K562 (cell line): ENCODE data around the gene PNMA3. TPM values are rescaled to one million over a fixed set of nuclear protein-coding genes. Genes with fewer than 3 reads are reported as not detected.

Source experiments
- BACH1 ChIP-seq: fragments of 200-800 bp; sonication (Bioruptor generic); IDR thresholded peaks from 2 replicates; pipeline ENCODE4 v1.6.1; 2016; ENCODE audit warnings: missing genetic modification characterization, missing compliant biosample characterization
- HDAC2 ChIP-seq: fragments of 450-650 bp; IDR thresholded peaks from 2 replicates; pipeline ENCODE4 v1.6.1; 2016; ENCODE audit warnings: mild to moderate bottlenecking
- MYBL2 ChIP-seq, 2 experiments: fragments of 450-650 bp in 1 of 2; sonication (generic) in 1 of 2; formaldehyde crosslinking in 1 of 2; IDR thresholded peaks; 2 replicates each; pipeline versions ENCODE4 v1.6.1 to v1.8.1; 2017 to 2022; ENCODE audit warnings: borderline replicate concordance in 1 of 2, inconsistent platforms in 1 of 2, low read depth in 1 of 2, mild to moderate bottlenecking in 1 of 2, missing genetic modification reagents in 1 of 2, moderate library complexity in 1 of 2
- YBX1 ChIP-seq: fragments of 450-650 bp; IDR thresholded peaks from 2 replicates; pipeline ENCODE4 v1.7.1; 2016; ENCODE audit warnings: mild to moderate bottlenecking
- ZNF696 ChIP-seq: fragments of 250-450 bp; sonication (Bioruptor Pico); conservative IDR thresholded peaks from 2 replicates; pipeline ENCODE4 v1.4.0; 2020; ENCODE audit warnings: mild to moderate bottlenecking, moderate library complexity
- ZNF766 ChIP-seq: fragments of 200-800 bp; sonication (Bioruptor generic); conservative IDR thresholded peaks from 2 replicates; pipeline ENCODE4 v1.6.1; 2016; ENCODE audit warnings: missing genetic modification characterization, missing compliant biosample characterization
- ZNF785 ChIP-seq: fragments of 250-450 bp; sonication (Bioruptor Pico); IDR thresholded peaks from 2 replicates; pipeline ENCODE4 v1.4.0; 2020; ENCODE audit warnings: mild to moderate bottlenecking
- polyA plus RNA-seq, 8 experiments: library from polyadenylated mRNA; depleted of rRNA in 4 of 8; stranded (reverse) in 5 of 8; unstranded in 3 of 8; fragments of >200 nt; fragmentation: Nextera tagmentation in 2 of 8; fragmentation: Illumina TruSeq in 1 of 8; extraction: Ambion mirVana in 2 of 8; extraction: Trizol in 1 of 8; gene quantifications; 2 replicates each; pipeline versions ENCODE4 v1.2.1 to v1.2.3, GENCODE V29; 2011 to 2014; ENCODE audit warnings: inconsistent platforms in 1 of 8, missing spikeins in 1 of 8
- total RNA-seq, 7 experiments: library from RNA; depleted of rRNA in 6 of 7; stranded (reverse); fragments of >200 nt in 6 of 7; fragmentation: Illumina TruSeq in 2 of 7; extraction: Trizol in 2 of 7; gene quantifications; 2 replicates each; pipeline versions ENCODE4 v1.2.1 to v1.2.3, GENCODE V29; 2011 to 2021; ENCODE audit warnings: low replicate concordance in 1 of 7
- TF ChIP-seq, protein P1 (sequence below): fragments of 450-650 bp; conservative IDR thresholded peaks from 2 replicates; pipeline ENCODE4 v1.6.1; 2016; ENCODE audit warnings: missing genetic modification characterization, low read depth, mild to moderate bottlenecking, missing compliant biosample characterization, moderate library complexity
- TF ChIP-seq, protein P2 (sequence below), 3 experiments: fragments of 200-800 bp in 1 of 3; fragments of 250-450 bp in 1 of 3; fragments of 450-650 bp in 1 of 3; sonication (Bioruptor Pico) in 1 of 3; sonication (Bioruptor generic) in 1 of 3; formaldehyde crosslinking in 1 of 3; IDR thresholded peaks; 2 replicates each; pipeline versions ENCODE4 v1.6.1 to v1.8.0; 2016 to 2022; ENCODE audit warnings: mild to moderate bottlenecking in 2 of 3, missing genetic modification characterization in 2 of 3, missing compliant biosample characterization in 1 of 3, moderate library complexity in 1 of 3
- TF ChIP-seq, protein P3 (sequence below): sonication (generic); formaldehyde crosslinking; IDR thresholded peaks from 2 replicates; pipeline ENCODE4 v1.8.0; 2022; ENCODE audit warnings: missing genetic modification reagents, mild to moderate bottlenecking, moderate library complexity, borderline replicate concordance
- TF ChIP-seq, protein P4 (sequence below): fragments of 450-650 bp; IDR thresholded peaks from 2 replicates; pipeline ENCODE4 v1.6.1; 2017; ENCODE audit warnings: antibody characterized with exemption

PNMA3 gene
- total and polyA plus RNA-seq, 9 of the 15 experiments (the other 6 are each of a cell fraction or from before 2014, with no cell fraction given): 0.01 to 1.5 (median 0.95) TPM; not detected in 1

DNA sequence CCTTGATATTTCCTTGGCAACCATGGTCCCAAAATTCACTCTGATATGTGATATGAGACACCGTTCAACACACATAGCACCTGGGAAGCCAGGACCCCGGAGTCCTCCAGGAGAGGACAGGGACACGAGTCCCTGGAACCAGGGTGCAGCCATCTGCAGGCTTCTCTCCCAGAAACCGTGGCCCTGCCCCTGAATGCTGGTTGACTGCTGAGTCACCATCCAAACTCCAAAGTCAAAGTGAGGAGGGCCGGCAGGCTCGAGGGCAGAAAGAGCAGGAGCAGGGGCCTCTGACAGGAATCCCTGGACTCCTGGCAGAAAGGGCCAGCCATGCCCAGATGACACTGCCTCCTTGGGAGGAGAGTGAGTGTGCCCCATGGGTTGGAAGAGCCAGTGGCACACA is 9.1 kb downstream of the PNMA3 start (continued):
- TF ChIP-seq ZNF785 (CRISPR knock-in tag) (no peak), ZNF696 (CRISPR knock-in tag) (no peak), BACH1 (no peak), MYBL2 (IDR thresholded peaks at IDR 0.05; ENCODE audit: low read depth) (no peak), MYBL2 (CRISPR knock-in tag; IDR thresholded peaks at IDR 0.05; ENCODE audit: borderline replicate concordance) (no peak), HDAC2 (no peak), ZNF766 (CRISPR knock-in tag) (peak; percentile 48; the same call in 1 of the 2 replicates), YBX1 (no peak)
- TF ChIP-seq, protein P1, sequence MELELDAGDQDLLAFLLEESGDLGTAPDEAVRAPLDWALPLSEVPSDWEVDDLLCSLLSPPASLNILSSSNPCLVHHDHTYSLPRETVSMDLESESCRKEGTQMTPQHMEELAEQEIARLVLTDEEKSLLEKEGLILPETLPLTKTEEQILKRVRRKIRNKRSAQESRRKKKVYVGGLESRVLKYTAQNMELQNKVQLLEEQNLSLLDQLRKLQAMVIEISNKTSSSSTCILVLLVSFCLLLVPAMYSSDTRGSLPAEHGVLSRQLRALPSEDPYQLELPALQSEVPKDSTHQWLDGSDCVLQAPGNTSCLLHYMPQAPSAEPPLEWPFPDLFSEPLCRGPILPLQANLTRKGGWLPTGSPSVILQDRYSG: 0 out of 2 replicates have a peak, but pooled peaks have one; percentile 56
- TF ChIP-seq, protein P2, sequence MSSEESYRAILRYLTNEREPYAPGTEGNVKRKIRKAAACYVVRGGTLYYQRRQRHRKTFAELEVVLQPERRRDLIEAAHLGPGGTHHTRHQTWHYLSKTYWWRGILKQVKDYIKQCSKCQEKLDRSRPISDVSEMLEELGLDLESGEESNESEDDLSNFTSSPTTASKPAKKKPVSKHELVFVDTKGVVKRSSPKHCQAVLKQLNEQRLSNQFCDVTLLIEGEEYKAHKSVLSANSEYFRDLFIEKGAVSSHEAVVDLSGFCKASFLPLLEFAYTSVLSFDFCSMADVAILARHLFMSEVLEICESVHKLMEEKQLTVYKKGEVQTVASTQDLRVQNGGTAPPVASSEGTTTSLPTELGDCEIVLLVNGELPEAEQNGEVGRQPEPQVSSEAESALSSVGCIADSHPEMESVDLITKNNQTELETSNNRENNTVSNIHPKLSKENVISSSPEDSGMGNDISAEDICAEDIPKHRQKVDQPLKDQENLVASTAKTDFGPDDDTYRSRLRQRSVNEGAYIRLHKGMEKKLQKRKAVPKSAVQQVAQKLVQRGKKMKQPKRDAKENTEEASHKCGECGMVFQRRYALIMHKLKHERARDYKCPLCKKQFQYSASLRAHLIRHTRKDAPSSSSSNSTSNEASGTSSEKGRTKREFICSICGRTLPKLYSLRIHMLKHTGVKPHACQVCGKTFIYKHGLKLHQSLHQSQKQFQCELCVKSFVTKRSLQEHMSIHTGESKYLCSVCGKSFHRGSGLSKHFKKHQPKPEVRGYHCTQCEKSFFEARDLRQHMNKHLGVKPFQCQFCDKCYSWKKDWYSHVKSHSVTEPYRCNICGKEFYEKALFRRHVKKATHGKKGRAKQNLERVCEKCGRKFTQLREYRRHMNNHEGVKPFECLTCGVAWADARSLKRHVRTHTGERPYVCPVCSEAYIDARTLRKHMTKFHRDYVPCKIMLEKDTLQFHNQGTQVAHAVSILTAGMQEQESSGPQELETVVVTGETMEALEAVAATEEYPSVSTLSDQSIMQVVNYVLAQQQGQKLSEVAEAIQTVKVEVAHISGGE (CRISPR knock-in tag; IDR thresholded peaks at IDR 0.05): no peak
- TF ChIP-seq, protein P3, sequence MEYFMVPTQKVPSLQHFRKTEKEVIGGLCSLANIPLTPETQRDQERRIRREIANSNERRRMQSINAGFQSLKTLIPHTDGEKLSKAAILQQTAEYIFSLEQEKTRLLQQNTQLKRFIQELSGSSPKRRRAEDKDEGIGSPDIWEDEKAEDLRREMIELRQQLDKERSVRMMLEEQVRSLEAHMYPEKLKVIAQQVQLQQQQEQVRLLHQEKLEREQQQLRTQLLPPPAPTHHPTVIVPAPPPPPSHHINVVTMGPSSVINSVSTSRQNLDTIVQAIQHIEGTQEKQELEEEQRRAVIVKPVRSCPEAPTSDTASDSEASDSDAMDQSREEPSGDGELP (CRISPR knock-in tag): no peak
- TF ChIP-seq, protein P4, sequence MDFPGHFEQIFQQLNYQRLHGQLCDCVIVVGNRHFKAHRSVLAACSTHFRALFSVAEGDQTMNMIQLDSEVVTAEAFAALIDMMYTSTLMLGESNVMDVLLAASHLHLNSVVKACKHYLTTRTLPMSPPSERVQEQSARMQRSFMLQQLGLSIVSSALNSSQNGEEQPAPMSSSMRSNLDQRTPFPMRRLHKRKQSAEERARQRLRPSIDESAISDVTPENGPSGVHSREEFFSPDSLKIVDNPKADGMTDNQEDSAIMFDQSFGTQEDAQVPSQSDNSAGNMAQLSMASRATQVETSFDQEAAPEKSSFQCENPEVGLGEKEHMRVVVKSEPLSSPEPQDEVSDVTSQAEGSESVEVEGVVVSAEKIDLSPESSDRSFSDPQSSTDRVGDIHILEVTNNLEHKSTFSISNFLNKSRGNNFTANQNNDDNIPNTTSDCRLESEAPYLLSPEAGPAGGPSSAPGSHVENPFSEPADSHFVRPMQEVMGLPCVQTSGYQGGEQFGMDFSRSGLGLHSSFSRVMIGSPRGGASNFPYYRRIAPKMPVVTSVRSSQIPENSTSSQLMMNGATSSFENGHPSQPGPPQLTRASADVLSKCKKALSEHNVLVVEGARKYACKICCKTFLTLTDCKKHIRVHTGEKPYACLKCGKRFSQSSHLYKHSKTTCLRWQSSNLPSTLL: no peak
